ENCODE measurements around the gene C10orf120.

C10orf120 gene

GRCh38 chr10:122678266-122678665 is 21.4 kb downstream of the C10orf120 start:
- POLR2A ChIA-PET (ENCODE audit: low non-redundant PET), result no interaction called here
- H3K27ac ChIP-seq, result no peak overlapping the region
- DNase-seq (ENCODE audit: low spot score), result no peak
- no peak for TF ChIP-seq CTCF (conservative IDR thresholded peaks at IDR 0.05; ENCODE audit: low read depth)
- CTCF ChIA-PET, result interaction anchor here (0.7 kb wide), 1 partner anchor 33 kb away, joined by 3 read pairs; no protein-coding TSS in a partner anchor

DNA sequence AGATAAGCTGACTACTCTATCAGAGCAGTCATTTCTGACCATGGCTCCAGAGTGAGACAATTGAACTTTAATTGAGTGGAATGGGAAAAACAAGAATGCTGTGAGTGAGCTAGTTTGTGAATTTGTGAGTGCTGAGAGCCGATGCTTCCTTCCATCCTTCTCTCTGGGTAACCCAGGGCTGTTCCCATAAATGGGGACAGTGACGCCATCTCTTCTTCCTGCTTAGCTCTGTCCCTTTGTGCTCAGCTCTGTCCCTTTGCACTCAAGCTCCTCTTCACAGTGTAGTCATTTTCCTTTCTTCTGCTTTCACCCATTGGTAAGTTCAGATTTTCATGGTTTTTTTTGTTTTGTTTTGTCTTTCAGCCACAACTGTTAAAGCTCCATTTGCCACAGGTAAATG is 24.4 kb downstream of the C10orf120 start:
- no peak for DNase-seq (ENCODE audit: low spot score)
- ChIA-PET CTCF (interaction anchor here (0.6 kb wide), 1 partner anchor 26 kb away, joined by 3 read pairs; no protein-coding TSS in a partner anchor), POLR2A (ENCODE audit: low non-redundant PET) (no interaction called here)
- H3K27ac ChIP-seq, result no peak overlapping the region
- TF ChIP-seq CTCF (conservative IDR thresholded peaks at IDR 0.05; ENCODE audit: low read depth), result no peak

DNA sequence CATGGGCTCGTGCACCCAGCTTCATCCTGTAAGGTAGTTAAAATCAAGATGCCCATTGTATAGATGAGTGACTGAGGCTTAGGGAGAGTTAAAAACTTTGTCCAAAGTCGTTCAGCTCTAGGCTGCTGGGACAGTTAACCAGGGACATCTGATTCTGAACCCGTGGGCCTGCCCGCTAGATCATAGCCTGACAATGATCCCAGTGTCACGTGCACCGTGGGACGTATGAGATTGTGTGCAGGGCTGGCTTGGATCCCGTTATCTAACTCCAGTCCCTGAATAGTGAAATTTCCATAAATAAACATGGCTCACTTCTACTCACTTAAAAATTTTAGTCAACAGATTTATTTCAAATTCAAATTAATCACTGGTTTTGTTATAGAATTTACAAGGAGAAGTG is 24.9 kb downstream of the C10orf120 start:
- ChIA-PET CTCF (interaction anchor here (0.6 kb wide), 1 partner anchor 26 kb away, joined by 3 read pairs; no protein-coding TSS in a partner anchor), POLR2A (ENCODE audit: low non-redundant PET) (no interaction called here)
- no peak for TF ChIP-seq CTCF (conservative IDR thresholded peaks at IDR 0.05; ENCODE audit: low read depth)
- H3K27ac ChIP-seq, result no peak overlapping the region
- DNase-seq (ENCODE audit: low spot score), result no peak

GRCh38 chr10:122673731-122674130 is 25.9 kb downstream of the C10orf120 start:
- no peak for TF ChIP-seq CTCF (conservative IDR thresholded peaks at IDR 0.05; ENCODE audit: low read depth)
- DNase-seq (ENCODE audit: low spot score), result no peak
- ChIA-PET CTCF (interaction anchor here (0.7 to 1.1 kb wide), 3 partner anchors 15 to 108 kb away, joined by 3 read pairs; no protein-coding TSS in a partner anchor), POLR2A (ENCODE audit: low non-redundant PET) (no interaction called here)
- H3K27ac ChIP-seq, result no peak overlapping the region

DNA sequence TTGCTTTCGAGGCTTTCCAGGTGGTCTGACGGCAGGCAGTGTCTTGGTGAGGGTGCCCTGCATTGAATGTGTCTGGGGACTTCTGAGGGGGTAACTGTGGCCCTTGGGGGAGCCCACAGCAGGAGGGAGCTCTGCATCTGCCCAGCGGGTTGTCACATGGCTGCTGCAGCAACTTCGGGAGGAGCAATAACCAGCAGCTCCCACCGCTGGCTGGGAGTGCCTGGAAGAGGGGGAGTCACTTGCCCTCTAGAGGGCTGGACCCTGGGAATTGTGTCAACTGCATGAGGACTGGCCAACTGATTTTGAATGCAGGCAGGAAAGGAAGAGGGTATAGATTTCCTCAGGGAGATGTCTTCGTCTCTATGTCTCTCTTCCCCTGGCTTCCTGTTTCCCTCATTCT is 26.4 kb downstream of the C10orf120 start:
- TF ChIP-seq CTCF (conservative IDR thresholded peaks at IDR 0.05; ENCODE audit: low read depth), result no peak
- POLR2A ChIA-PET (ENCODE audit: low non-redundant PET), result no interaction called here
- CTCF ChIA-PET, result interaction anchor here (0.7 to 1.1 kb wide), 3 partner anchors 15 to 108 kb away, joined by 3 read pairs; no protein-coding TSS in a partner anchor
- no peak for DNase-seq (ENCODE audit: low spot score)
- no peak overlapping the region for H3K27ac ChIP-seq

- DNase-seq (ENCODE audit: low spot score), result no peak
- ChIA-PET CTCF (interaction anchor here (1.1 kb wide), 1 partner anchor 107 kb away, joined by 3 read pairs; no protein-coding TSS in a partner anchor), POLR2A (ENCODE audit: low non-redundant PET) (interaction anchor here (0.6 kb wide), 1 partner anchor 396 kb away, joined by 5 read pairs; no protein-coding TSS in a partner anchor)
- no peak overlapping the region for H3K27ac ChIP-seq
- no peak for TF ChIP-seq CTCF (conservative IDR thresholded peaks at IDR 0.05; ENCODE audit: low read depth)
Measured at GRCh38 chr10:122672655-122673054, 27.0 kb downstream of the C10orf120 start.

All from RWPE1 (cell line).